SK-N-SH treated with all-trans-retinoic acid at 6 μM for 48 hours (cell line): ENCODE measurements around the gene SMIM27.
"Not testable (repeated sequence)": the region's sequence is repeated elsewhere in the genome, so short reads cannot be mapped to it uniquely, and the experiment has no call there.

Experiments used
- ATAC-seq: fragments of 200-7000 bp; cut with Tn5 transposase; 3 replicates; pipeline ENCODE4 v1.9.1; 2020; ENCODE audit warnings: mild to moderate bottlenecking, moderate library complexity
- ARNTL ChIP-seq: fragments of 450-650 bp; formaldehyde crosslinking; IDR thresholded peaks from 2 replicates; pipeline ENCODE4 v1.5.0; 2020; ENCODE audit warnings: low read depth, mild to moderate bottlenecking, moderate library complexity, borderline replicate concordance
- BACH2 ChIP-seq: fragments of 250-450 bp; sonication (Bioruptor Pico); IDR thresholded peaks from 2 replicates; pipeline ENCODE4 v1.9.0; 2021; ENCODE audit warnings: mild to moderate bottlenecking, borderline replicate concordance
- CSDC2 ChIP-seq: fragments of 250-450 bp; sonication (Bioruptor Pico); IDR thresholded peaks from 2 replicates; pipeline ENCODE4 v1.5.0; 2020; ENCODE audit warnings: mild to moderate bottlenecking, moderate library complexity
- ESRRG ChIP-seq: fragments of 250-450 bp; sonication (Bioruptor Pico); IDR thresholded peaks from 2 replicates; pipeline ENCODE4 v1.6.1; 2021; ENCODE audit warnings: mild to moderate bottlenecking
- GLIS3 ChIP-seq: fragments of 250-450 bp; sonication (Bioruptor Pico); IDR thresholded peaks from 2 replicates; pipeline ENCODE4 v1.5.0; 2020; ENCODE audit warnings: mild to moderate bottlenecking, moderate library complexity
- ISL1 ChIP-seq: fragments of 250-450 bp; sonication (Bioruptor Pico); IDR thresholded peaks from 2 replicates; pipeline ENCODE4 v2.1.2; 2022; ENCODE audit warnings: mild to moderate bottlenecking, moderate library complexity
- OSR1 ChIP-seq: fragments of 250-450 bp; sonication (Bioruptor Pico); IDR thresholded peaks from 2 replicates; pipeline ENCODE4 v1.8.0; 2022; ENCODE audit warnings: moderate library complexity, mild to moderate bottlenecking, inconsistent platforms
- PPARA ChIP-seq: fragments of 250-450 bp; sonication (Bioruptor Pico); IDR thresholded peaks from 2 replicates; pipeline ENCODE4 v1.5.0; 2020; ENCODE audit warnings: mild to moderate bottlenecking, borderline replicate concordance
- RARB ChIP-seq: fragments of 250-450 bp; sonication (Bioruptor Pico); IDR thresholded peaks from 2 replicates; pipeline ENCODE4 v1.8.0; 2021; ENCODE audit warnings: mild to moderate bottlenecking, moderate library complexity
- TCF4 ChIP-seq: fragments of 250-450 bp; sonication (Bioruptor Pico); IDR thresholded peaks from 2 replicates; pipeline ENCODE4 v1.8.0; 2021; ENCODE audit warnings: mild to moderate bottlenecking, moderate library complexity, borderline replicate concordance
- ZC3H10 ChIP-seq: fragments of 250-450 bp; sonication (Bioruptor Pico); IDR thresholded peaks from 2 replicates; pipeline ENCODE4 v1.5.1; 2021; ENCODE audit warnings: mild to moderate bottlenecking, moderate library complexity
- ZFP3 ChIP-seq: fragments of 250-450 bp; sonication (Bioruptor Pico); IDR thresholded peaks from 2 replicates; pipeline ENCODE4 v1.5.0; 2020; ENCODE audit warnings: mild to moderate bottlenecking, moderate library complexity
- ZFP30 ChIP-seq: fragments of 450-650 bp; formaldehyde crosslinking; IDR thresholded peaks from 2 replicates; pipeline ENCODE4 v1.5.0; 2022; ENCODE audit warnings: mild to moderate bottlenecking, moderate library complexity
- ZNF565 ChIP-seq: fragments of 450-650 bp; formaldehyde crosslinking; conservative IDR thresholded peaks from 2 replicates; pipeline ENCODE4 v1.5.0; 2020; ENCODE audit warnings: low read depth, mild to moderate bottlenecking, moderate library complexity
- ZNF70 ChIP-seq: fragments of 450-650 bp; formaldehyde crosslinking; IDR thresholded peaks from 2 replicates; pipeline ENCODE4 v1.5.0; 2020; ENCODE audit warnings: mild to moderate bottlenecking, moderate library complexity
- ZNF8 ChIP-seq: fragments of 450-650 bp; formaldehyde crosslinking; IDR thresholded peaks from 2 replicates; pipeline ENCODE4 v1.5.0; 2020; ENCODE audit warnings: mild to moderate bottlenecking, moderate library complexity
- TF ChIP-seq, protein P1 (sequence below): fragments of 250-450 bp; sonication (Bioruptor Pico); IDR thresholded peaks from 2 replicates; pipeline ENCODE4 v1.5.1; 2021; ENCODE audit warnings: mild to moderate bottlenecking, moderate library complexity
- TF ChIP-seq, protein P2 (sequence below): fragments of 250-450 bp; sonication (Bioruptor Pico); IDR thresholded peaks from 2 replicates; pipeline ENCODE4 v1.8.0; 2020; ENCODE audit warnings: mild to moderate bottlenecking, moderate library complexity, borderline replicate concordance
- TF ChIP-seq, protein P3 (sequence below): fragments of 250-450 bp; sonication (Bioruptor Pico); IDR thresholded peaks from 2 replicates; pipeline ENCODE4 v1.8.0; 2021; ENCODE audit warnings: low read depth, mild to moderate bottlenecking, moderate library complexity, borderline replicate concordance
- TF ChIP-seq, protein P4 (sequence below): fragments of 250-450 bp; sonication (Bioruptor Pico); IDR thresholded peaks from 2 replicates; pipeline ENCODE4 v1.5.1; 2020; ENCODE audit warnings: low read depth, mild to moderate bottlenecking, moderate library complexity
- TF ChIP-seq, protein P5 (sequence below): fragments of 250-450 bp; sonication (Bioruptor Pico); IDR thresholded peaks from 2 replicates; pipeline ENCODE4 v1.5.0; 2020; ENCODE audit warnings: mild to moderate bottlenecking, moderate library complexity

Gene SMIM27

DNA sequence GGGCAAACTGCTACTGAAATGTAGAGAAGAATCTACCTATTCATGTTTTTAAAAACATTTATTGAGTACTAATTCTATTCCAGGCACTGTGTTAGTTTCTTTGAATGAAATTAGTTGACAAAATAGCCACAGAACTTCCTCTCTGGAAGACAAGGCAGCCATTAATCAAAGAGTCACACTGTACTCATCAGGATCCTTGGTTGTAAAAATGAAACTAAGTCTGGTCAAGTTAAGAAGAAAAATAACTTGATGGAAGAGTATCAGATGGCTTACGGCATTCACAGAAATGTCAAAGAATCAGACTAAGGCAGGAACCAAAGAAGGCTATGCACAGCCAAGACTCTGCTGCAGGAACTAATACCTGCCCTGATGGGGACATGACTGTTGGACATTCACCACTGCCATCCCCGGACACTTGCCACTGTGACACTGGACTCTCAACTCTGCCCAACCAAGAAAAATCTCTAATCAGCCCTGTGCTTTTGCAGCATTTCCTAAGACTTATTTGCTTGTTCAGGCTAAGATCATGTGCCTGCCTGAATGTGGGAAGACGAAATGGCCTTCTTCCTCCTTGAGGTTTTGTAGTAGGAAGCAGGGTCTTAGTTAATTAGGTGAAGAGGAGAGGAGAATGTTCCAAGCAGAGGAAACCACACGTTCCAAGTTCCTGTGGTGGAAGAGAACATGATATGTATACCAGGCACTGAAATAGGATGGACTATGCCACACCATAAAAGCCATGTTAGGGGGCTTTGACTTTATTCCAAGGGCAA lies 44.2 kb downstream of the SMIM27 start:
- no peak for TF ChIP-seq ESRRG (CRISPR knock-in tag)
- TF ChIP-seq, protein P1, sequence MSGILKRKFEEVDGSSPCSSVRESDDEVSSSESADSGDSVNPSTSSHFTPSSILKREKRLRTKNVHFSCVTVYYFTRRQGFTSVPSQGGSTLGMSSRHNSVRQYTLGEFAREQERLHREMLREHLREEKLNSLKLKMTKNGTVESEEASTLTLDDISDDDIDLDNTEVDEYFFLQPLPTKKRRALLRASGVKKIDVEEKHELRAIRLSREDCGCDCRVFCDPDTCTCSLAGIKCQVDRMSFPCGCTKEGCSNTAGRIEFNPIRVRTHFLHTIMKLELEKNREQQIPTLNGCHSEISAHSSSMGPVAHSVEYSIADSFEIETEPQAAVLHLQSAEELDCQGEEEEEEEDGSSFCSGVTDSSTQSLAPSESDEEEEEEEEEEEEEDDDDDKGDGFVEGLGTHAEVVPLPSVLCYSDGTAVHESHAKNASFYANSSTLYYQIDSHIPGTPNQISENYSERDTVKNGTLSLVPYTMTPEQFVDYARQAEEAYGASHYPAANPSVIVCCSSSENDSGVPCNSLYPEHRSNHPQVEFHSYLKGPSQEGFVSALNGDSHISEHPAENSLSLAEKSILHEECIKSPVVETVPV, result no peak
- TF ChIP-seq ZNF70 (CRISPR knock-in tag), result no peak
- no peak for TF ChIP-seq ZNF8 (CRISPR knock-in tag)
- no peak for TF ChIP-seq ISL1 (CRISPR knock-in tag)
- no peak for TF ChIP-seq TCF4 (CRISPR knock-in tag)
- TF ChIP-seq ZFP30 (CRISPR knock-in tag), result no peak
- TF ChIP-seq OSR1 (CRISPR knock-in tag), result no peak
- no peak for TF ChIP-seq RARB
- TF ChIP-seq, protein P2, sequence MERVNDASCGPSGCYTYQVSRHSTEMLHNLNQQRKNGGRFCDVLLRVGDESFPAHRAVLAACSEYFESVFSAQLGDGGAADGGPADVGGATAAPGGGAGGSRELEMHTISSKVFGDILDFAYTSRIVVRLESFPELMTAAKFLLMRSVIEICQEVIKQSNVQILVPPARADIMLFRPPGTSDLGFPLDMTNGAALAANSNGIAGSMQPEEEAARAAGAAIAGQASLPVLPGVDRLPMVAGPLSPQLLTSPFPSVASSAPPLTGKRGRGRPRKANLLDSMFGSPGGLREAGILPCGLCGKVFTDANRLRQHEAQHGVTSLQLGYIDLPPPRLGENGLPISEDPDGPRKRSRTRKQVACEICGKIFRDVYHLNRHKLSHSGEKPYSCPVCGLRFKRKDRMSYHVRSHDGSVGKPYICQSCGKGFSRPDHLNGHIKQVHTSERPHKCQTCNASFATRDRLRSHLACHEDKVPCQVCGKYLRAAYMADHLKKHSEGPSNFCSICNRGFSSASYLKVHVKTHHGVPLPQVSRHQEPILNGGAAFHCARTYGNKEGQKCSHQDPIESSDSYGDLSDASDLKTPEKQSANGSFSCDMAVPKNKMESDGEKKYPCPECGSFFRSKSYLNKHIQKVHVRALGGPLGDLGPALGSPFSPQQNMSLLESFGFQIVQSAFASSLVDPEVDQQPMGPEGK (CRISPR knock-in tag), result no peak
- no peak for TF ChIP-seq PPARA
- TF ChIP-seq, protein P3, sequence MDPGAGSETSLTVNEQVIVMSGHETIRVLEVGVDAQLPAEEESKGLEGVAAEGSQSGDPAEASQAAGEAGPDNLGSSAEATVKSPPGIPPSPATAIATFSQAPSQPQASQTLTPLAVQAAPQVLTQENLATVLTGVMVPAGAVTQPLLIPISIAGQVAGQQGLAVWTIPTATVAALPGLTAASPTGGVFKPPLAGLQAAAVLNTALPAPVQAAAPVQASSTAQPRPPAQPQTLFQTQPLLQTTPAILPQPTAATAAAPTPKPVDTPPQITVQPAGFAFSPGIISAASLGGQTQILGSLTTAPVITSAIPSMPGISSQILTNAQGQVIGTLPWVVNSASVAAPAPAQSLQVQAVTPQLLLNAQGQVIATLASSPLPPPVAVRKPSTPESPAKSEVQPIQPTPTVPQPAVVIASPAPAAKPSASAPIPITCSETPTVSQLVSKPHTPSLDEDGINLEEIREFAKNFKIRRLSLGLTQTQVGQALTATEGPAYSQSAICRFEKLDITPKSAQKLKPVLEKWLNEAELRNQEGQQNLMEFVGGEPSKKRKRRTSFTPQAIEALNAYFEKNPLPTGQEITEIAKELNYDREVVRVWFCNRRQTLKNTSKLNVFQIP, result no peak
- TF ChIP-seq BACH2, result no peak
- no peak for TF ChIP-seq GLIS3 (CRISPR knock-in tag)
- TF ChIP-seq, protein P4, sequence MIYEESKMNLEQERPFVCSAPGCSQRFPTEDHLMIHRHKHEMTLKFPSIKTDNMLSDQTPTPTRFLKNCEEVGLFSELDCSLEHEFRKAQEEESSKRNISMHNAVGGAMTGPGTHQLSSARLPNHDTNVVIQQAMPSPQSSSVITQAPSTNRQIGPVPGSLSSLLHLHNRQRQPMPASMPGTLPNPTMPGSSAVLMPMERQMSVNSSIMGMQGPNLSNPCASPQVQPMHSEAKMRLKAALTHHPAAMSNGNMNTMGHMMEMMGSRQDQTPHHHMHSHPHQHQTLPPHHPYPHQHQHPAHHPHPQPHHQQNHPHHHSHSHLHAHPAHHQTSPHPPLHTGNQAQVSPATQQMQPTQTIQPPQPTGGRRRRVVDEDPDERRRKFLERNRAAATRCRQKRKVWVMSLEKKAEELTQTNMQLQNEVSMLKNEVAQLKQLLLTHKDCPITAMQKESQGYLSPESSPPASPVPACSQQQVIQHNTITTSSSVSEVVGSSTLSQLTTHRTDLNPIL, result no peak
- TF ChIP-seq ZFP3, result no peak
- no peak for TF ChIP-seq ZC3H10 (CRISPR knock-in tag)
- TF ChIP-seq ZNF565, result no peak
- TF ChIP-seq, protein P5, sequence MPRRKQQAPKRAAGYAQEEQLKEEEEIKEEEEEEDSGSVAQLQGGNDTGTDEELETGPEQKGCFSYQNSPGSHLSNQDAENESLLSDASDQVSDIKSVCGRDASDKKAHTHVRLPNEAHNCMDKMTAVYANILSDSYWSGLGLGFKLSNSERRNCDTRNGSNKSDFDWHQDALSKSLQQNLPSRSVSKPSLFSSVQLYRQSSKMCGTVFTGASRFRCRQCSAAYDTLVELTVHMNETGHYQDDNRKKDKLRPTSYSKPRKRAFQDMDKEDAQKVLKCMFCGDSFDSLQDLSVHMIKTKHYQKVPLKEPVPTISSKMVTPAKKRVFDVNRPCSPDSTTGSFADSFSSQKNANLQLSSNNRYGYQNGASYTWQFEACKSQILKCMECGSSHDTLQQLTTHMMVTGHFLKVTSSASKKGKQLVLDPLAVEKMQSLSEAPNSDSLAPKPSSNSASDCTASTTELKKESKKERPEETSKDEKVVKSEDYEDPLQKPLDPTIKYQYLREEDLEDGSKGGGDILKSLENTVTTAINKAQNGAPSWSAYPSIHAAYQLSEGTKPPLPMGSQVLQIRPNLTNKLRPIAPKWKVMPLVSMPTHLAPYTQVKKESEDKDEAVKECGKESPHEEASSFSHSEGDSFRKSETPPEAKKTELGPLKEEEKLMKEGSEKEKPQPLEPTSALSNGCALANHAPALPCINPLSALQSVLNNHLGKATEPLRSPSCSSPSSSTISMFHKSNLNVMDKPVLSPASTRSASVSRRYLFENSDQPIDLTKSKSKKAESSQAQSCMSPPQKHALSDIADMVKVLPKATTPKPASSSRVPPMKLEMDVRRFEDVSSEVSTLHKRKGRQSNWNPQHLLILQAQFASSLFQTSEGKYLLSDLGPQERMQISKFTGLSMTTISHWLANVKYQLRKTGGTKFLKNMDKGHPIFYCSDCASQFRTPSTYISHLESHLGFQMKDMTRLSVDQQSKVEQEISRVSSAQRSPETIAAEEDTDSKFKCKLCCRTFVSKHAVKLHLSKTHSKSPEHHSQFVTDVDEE (CRISPR knock-in tag), result no peak
- no peak for TF ChIP-seq ARNTL (CRISPR knock-in tag)
- no peak for ATAC-seq

DNA sequence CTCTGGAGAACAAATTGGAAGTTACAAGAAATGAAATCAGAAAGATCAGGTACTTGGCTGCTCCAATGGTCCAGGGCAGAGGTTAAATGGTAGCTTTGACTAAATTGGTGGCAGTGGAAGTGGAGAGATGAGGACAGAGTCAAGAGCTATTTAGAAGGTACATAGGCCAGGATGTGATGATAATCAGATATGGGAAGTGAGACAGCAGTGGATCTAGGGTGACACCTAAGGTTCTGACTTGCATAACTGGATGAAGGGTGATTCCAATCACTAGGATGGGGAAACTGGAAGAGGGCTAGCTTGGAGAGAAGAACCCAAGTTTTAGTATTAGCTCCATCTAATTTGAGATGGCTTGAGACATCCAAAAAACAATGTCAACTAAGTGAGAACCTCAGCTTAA lies 44.8 kb downstream of the SMIM27 start:
- TF ChIP-seq CSDC2 (CRISPR knock-in tag) (no peak), PPARA (no peak), ZC3H10 (CRISPR knock-in tag) (no peak)
- TF ChIP-seq, protein P1, result no peak
- ATAC-seq, result no peak

DNA sequence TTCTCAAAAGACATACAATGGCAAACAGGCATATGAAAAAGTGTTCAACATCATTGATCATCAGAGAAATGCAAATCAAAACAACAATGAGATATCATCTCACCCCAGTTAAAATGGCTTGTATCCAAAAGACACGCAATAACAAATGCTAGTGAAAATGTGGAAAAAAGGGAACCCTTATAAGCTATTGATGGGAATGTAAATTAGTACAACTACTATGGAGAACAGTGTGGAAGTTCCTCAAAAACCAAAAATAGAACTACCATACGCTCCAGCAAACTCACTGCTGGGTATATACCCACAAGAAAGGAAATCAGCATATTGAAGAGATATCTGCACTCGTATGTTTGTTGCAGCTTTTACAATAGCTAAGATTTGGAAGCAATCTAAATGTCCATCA lies 46.9 kb downstream of the SMIM27 start:
- ATAC-seq, result not testable (repeated sequence)
